ENCODE measurements around the gene MRPL54.

Gene MRPL54

GRCh38 chr19:3803986-3804385 lies 41.5 kb downstream of the MRPL54 start:
- 94 to 99% methylated on average over 9 to 10 of the region's 10 CpGs for WGBS, 2 experiments (ENCODE audit: insufficient coverage in 2 of 2)
- Histone ChIP-seq H3K4me1 (ENCODE audit: control insufficient read depth, insufficient read depth, low read length, poor library complexity, severe bottlenecking) (no peaks in the 10 kb centered on the region), H3K9me3 (ENCODE audit: control insufficient read depth, low read length) (no peaks in the 10 kb centered on the region), H3K27ac (ENCODE audit: low read depth, low read length, severe bottlenecking) (no peak overlapping the region), H3K36me3 (ENCODE audit: control insufficient read depth, insufficient read depth, low read length) (no peaks in the 10 kb centered on the region), H3K4me3 (ENCODE audit: extremely low read depth, insufficient read depth, low read length, poor library complexity, severe bottlenecking) (no peak overlapping the region)

GRCh38 chr19:3804429-3804828 lies 41.9 kb downstream of the MRPL54 start:
- Histone ChIP-seq H3K36me3 (ENCODE audit: control insufficient read depth, insufficient read depth, low read length) (no peaks in the 10 kb centered on the region), H3K27ac (ENCODE audit: low read depth, low read length, severe bottlenecking) (no peak overlapping the region), H3K4me3 (ENCODE audit: extremely low read depth, insufficient read depth, low read length, poor library complexity, severe bottlenecking) (no peak overlapping the region), H3K4me1 (ENCODE audit: control insufficient read depth, insufficient read depth, low read length, poor library complexity, severe bottlenecking) (no peaks in the 10 kb centered on the region), H3K9me3 (ENCODE audit: control insufficient read depth, low read length) (no peaks in the 10 kb centered on the region)
- WGBS, 2 experiments (ENCODE audit: insufficient coverage in 2 of 2): 85 to 88% methylated on average over 6 to 12 of the region's 13 CpGs

- H3K9me3 ChIP-seq (ENCODE audit: control insufficient read depth, low read length): no peaks in the 10 kb centered on the region
- H3K4me1 ChIP-seq (ENCODE audit: control insufficient read depth, insufficient read depth, low read length, poor library complexity, severe bottlenecking): no peaks in the 10 kb centered on the region
- no peak overlapping the region for H3K27ac ChIP-seq (ENCODE audit: low read depth, low read length, severe bottlenecking)
- H3K36me3 ChIP-seq (ENCODE audit: control insufficient read depth, insufficient read depth, low read length): no peaks in the 10 kb centered on the region
- 93 to 95% methylated on average over 23 to 29 of the region's 29 CpGs for WGBS, 2 experiments (ENCODE audit: insufficient coverage in 2 of 2)
- no peak overlapping the region for H3K4me3 ChIP-seq (ENCODE audit: extremely low read depth, insufficient read depth, low read length, poor library complexity, severe bottlenecking)
These were observed 43.4 kb downstream of the MRPL54 start for GRCh38 chr19:3805859-3806258.

DNA sequence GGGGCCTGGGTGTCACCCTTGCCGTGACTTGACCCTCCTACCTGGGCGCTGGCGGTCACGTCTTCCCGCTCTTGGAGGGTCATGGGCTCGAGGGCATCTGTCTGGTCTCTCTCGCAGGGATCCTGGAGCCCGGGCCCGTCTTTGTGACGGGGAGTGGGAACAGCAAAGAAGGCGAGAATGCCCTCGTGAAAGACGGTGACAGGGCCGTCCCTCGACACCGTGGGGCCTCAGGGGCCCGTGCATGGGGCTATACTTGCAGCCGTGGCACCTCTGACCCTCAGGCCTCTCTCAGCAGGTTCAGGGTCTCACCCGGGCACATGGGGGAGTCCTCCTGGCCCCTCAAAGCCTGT lies 44.6 kb downstream of the MRPL54 start:
- H3K36me3 ChIP-seq (ENCODE audit: control insufficient read depth, insufficient read depth, low read length): no peaks in the 10 kb centered on the region
- H3K4me3 ChIP-seq (ENCODE audit: extremely low read depth, insufficient read depth, low read length, poor library complexity, severe bottlenecking): no peak overlapping the region
- peaks cover under 1% of the 10 kb centered on the region for H3K4me1 ChIP-seq (ENCODE audit: control insufficient read depth, insufficient read depth, low read length, poor library complexity, severe bottlenecking)
- H3K27ac ChIP-seq (ENCODE audit: low read depth, low read length, severe bottlenecking): no peak overlapping the region
- WGBS, 2 experiments (ENCODE audit: insufficient coverage in 2 of 2): 89% methylated on average over 19 of the region's 19 CpGs
- no peaks in the 10 kb centered on the region for H3K9me3 ChIP-seq (ENCODE audit: control insufficient read depth, low read length)

GRCh38 chr19:3807574-3808354 lies 45.3 kb downstream of the MRPL54 start:
- H3K27ac ChIP-seq (ENCODE audit: low read depth, low read length, severe bottlenecking): no peak overlapping the region
- 95 to 96% methylated on average over 35 of the region's 35 CpGs for WGBS, 2 experiments (ENCODE audit: insufficient coverage in 2 of 2)
- no peaks in the 10 kb centered on the region for H3K9me3 ChIP-seq (ENCODE audit: control insufficient read depth, low read length)
- no peaks in the 10 kb centered on the region for H3K36me3 ChIP-seq (ENCODE audit: control insufficient read depth, insufficient read depth, low read length)
- no peak overlapping the region for H3K4me3 ChIP-seq (ENCODE audit: extremely low read depth, insufficient read depth, low read length, poor library complexity, severe bottlenecking)
- peaks cover 5% of the 10 kb centered on the region for H3K4me1 ChIP-seq (ENCODE audit: control insufficient read depth, insufficient read depth, low read length, poor library complexity, severe bottlenecking)

DNA sequence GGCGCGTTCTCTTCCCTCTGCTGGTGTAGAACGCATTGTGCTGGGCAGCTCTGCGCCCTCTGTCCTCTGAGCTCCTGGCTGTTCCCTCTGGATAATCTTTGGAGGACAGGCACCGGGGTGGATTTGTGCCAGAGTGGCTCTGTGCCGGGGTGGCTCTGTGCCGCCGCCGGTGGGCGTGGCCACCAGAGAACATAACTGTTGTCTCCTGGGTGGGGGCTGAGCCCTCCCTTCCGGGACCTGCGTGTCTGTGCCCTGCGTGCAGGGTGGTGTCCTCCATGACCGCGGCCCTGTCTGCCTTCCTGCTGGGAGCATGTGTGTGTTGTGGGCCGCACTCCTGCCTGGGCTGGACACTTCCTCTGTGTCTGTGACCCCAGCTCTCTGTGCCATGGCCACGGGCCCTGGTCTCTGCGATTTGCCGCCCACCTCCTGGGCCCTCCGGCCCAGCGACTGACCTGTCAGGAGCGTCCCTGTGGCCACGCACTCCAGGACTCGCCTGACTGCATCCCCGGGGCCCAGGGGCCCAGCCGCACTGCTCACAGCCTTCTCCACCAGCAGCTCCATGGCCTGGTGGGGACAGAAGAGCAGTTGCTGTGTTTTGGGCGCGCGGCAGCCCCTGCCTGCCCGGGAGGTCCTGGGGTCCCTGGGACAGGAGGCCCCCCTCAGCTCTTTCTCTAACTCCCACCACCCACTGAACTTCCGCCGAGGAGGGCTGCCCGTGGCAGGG lies 46.1 kb downstream of the MRPL54 start:
- Histone ChIP-seq H3K36me3 (ENCODE audit: control insufficient read depth, insufficient read depth, low read length) (no peaks in the 10 kb centered on the region), H3K4me3 (ENCODE audit: extremely low read depth, insufficient read depth, low read length, poor library complexity, severe bottlenecking) (no peak overlapping the region), H3K27ac (ENCODE audit: low read depth, low read length, severe bottlenecking) (no peak overlapping the region), H3K9me3 (ENCODE audit: control insufficient read depth, low read length) (no peaks in the 10 kb centered on the region), H3K4me1 (ENCODE audit: control insufficient read depth, insufficient read depth, low read length, poor library complexity, severe bottlenecking) (peaks cover 9% of the 10 kb centered on the region)
- 92 to 94% methylated on average over 23 to 31 of the region's 33 CpGs for WGBS, 2 experiments (ENCODE audit: insufficient coverage in 2 of 2)

DNA sequence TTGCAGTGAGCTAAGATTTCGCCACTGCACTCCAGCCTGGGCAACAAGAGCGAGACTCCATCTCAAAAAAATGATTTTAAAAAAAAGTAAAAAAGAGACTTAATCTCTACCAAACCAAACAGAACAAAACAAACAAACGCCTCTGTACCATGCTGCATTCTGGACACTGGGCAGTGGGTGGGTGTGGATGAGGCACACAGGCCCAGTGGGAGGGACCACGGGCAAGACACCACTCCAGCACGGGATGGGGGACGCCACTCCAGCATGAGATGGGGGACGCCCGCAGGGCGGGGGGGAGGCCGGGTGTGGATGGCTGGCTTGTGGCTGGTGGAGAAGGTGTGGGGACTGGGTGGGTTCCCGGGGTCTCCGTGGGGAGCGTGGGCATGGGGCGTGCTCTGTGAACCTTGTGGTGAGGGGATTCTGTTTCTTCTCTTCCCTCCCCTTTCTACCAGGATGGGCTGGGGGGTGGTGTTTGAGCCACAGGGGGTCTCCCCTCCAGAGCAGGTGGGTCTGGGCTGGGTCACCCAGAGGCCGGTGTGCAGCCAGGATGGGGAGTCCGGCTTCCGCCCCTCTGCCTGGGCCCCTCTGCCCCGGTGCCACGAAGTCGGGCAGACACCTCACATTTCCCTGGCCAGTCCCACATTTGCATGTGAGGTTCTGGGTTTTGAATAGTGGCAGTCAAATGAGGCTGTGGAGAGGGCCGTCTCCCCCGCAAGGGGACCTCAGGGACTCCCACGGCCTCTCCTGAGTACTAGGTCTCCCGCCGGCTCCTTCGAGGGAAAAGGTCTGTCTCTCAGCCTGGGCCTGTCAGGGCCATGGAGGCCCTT lies 47.6 kb downstream of the MRPL54 start:
- Histone ChIP-seq H3K27ac (ENCODE audit: low read depth, low read length, severe bottlenecking) (no peak overlapping the region), H3K4me1 (ENCODE audit: control insufficient read depth, insufficient read depth, low read length, poor library complexity, severe bottlenecking) (peaks cover 9% of the 10 kb centered on the region), H3K4me3 (ENCODE audit: extremely low read depth, insufficient read depth, low read length, poor library complexity, severe bottlenecking) (no peak overlapping the region), H3K36me3 (ENCODE audit: control insufficient read depth, insufficient read depth, low read length) (no peaks in the 10 kb centered on the region), H3K9me3 (ENCODE audit: control insufficient read depth, low read length) (no peaks in the 10 kb centered on the region)
- WGBS, 2 experiments (ENCODE audit: insufficient coverage in 2 of 2): 94 to 98% methylated on average over 10 to 19 of the region's 26 CpGs

DNA sequence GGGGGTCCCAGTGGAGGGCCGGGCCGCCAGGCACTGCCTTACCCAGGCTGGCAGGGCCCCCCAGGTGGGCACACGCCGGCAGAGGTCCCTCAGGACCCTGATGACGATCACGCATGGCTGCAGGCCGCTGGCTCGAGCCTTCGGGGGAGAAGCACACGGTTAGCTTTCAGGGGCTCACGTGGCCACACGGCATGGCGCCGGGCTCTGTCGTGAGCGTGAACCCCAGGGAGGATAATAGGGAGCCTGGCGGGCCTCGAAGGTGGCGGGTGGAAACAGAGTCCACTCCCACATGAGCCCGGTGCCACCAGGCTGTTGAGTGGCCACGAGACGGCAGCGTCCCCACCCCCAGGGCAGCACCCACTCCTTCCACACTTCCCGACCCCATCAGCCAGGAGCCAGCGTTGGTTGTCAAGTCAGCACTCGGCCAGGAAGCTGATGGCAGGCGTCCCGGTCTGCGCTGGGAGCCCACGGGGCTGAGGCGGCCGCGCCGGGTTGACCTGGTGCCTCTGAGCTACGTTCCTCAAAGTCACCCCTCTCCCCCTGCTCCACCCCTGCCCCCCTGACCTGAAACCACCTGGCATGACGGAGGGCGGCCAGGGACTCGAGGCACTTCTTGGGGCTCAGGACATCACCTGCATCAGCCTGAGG lies 48.4 kb downstream of the MRPL54 start:
- no peaks in the 10 kb centered on the region for H3K9me3 ChIP-seq (ENCODE audit: control insufficient read depth, low read length)
- no peak overlapping the region for H3K27ac ChIP-seq (ENCODE audit: low read depth, low read length, severe bottlenecking)
- H3K4me3 ChIP-seq (ENCODE audit: extremely low read depth, insufficient read depth, low read length, poor library complexity, severe bottlenecking): no peak overlapping the region
- H3K36me3 ChIP-seq (ENCODE audit: control insufficient read depth, insufficient read depth, low read length): no peaks in the 10 kb centered on the region
- peaks cover 9% of the 10 kb centered on the region for H3K4me1 ChIP-seq (ENCODE audit: control insufficient read depth, insufficient read depth, low read length, poor library complexity, severe bottlenecking)
- 92% methylated on average over 28 to 38 of the region's 38 CpGs for WGBS, 2 experiments (ENCODE audit: insufficient coverage in 2 of 2)

DNA sequence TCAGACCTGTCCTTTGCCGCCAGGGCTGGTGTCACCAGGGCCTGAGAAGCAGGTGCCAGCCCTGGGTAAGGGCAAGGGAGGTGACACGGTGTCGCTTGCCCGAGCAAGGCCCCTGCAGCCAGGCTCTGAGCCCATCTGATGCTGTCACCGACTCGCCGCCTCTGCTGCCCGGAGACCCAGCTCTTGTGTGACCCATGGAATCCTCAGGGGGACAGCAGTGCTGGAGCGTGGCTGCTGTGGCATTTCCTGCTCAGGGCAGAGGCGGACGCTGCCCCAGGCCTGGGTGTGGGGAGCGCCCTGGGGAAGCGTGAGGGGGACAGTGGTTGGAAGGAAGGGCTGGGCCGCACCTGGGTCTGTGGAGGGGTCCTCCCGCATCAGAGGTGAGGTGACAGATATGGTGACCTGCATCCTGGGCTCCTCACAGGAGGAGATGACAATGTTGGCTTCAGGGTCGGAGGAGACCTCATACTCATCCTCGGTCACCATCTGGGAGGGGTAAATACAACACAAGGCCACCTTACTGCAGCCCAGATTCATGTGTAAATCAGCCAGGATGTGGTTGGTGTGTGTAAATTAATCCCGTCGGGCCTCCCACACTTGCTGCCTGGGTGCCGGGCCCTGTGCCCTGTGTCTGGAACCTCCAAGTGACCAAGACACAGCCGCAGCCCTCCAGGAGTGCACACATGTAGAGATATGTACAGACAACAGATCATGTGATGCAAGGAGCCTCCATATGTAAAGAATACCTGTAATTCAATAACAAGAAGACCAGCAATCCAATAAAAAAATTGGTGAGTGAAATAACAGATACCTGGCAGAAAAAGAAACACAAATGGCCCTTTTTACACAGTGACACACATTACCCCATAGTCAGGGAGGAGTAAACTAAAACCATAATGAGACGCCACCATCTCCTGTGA lies 51.3 kb downstream of the MRPL54 start:
- Histone ChIP-seq H3K9me3 (ENCODE audit: control insufficient read depth, low read length) (no peaks in the 10 kb centered on the region), H3K27ac (ENCODE audit: low read depth, low read length, severe bottlenecking) (no peak overlapping the region), H3K4me3 (ENCODE audit: extremely low read depth, insufficient read depth, low read length, poor library complexity, severe bottlenecking) (no peak overlapping the region), H3K36me3 (ENCODE audit: control insufficient read depth, insufficient read depth, low read length) (no peaks in the 10 kb centered on the region), H3K4me1 (ENCODE audit: control insufficient read depth, insufficient read depth, low read length, poor library complexity, severe bottlenecking) (peaks cover 13% of the 10 kb centered on the region)
- 94 to 98% methylated on average over 18 of the region's 22 CpGs for WGBS, 2 experiments (ENCODE audit: insufficient coverage in 2 of 2)

Measured in mesodermal cell (in vitro differentiated cells).